Suppressor macrophage treated with lipopolysaccharide for 1 hour (primary cell): ENCODE results near the gene GBP5.
"Not testable (repeated sequence)": the region's sequence is repeated elsewhere in the genome, so short reads cannot be mapped to it uniquely, and the experiment has no call there.

Source experiments
- DNase-seq, 3 donors: peaks; one replicate each; pipeline ENCODE4 v3.0.0-alpha.2; 2020 to 2022

Gene GBP5

GRCh38 chr1:89279011-89279466, 6.4 kb upstream of the GBP5 start:
- DNase-seq: peak in 1 of 3 donors; percentile 51

GRCh38 chr1:89277725-89278124, 5.1 kb upstream of the GBP5 start:
- DNase-seq: peak in 1 of 3 donors; percentile 64

- DNase-seq: peak in 1 of 3 donors; percentile 39
These were observed 4.0 kb upstream of the GBP5 start for GRCh38 chr1:89276690-89277089.

GRCh38 chr1:89274411-89274857, 1.8 kb upstream of the GBP5 start:
- peak; percentile 80 to 99 (median 95) for DNase-seq

GRCh38 chr1:89273324-89273778, 691 bp upstream of the GBP5 start:
- no peak for DNase-seq

GRCh38 chr1:89271341-89272015, 1.2 kb downstream of the GBP5 start:
- DNase-seq: peak; percentile 19 to 62 (median 61)

- DNase-seq: peak in 1 of 3 donors; percentile 37
These were observed 2.2 kb downstream of the GBP5 start for GRCh38 chr1:89270423-89270822.

- DNase-seq: peak in 1 of 3 donors; percentile 22
These were observed 3.4 kb downstream of the GBP5 start for GRCh38 chr1:89269277-89269676.

GRCh38 chr1:89262643-89263042, 10.0 kb downstream of the GBP5 start:
- no peak for DNase-seq

GRCh38 chr1:89261926-89262515, 10.6 kb downstream of the GBP5 start:
- no peak for DNase-seq

GRCh38 chr1:89260566-89261255, 11.9 kb downstream of the GBP5 start:
- peak; percentile 64 to 92 (median 83) for DNase-seq

- no peak for DNase-seq
These were observed 12.6 kb downstream of the GBP5 start for GRCh38 chr1:89260042-89260441.

GRCh38 chr1:89259283-89259971, 13.2 kb downstream of the GBP5 start:
- peak in 1 of 3 donors; percentile 23 for DNase-seq

GRCh38 chr1:89257041-89257440, 15.6 kb downstream of the GBP5 start:
- peak; percentile 66 to 78 (median 67) for DNase-seq

- not testable (repeated sequence) for DNase-seq
These were observed 17.1 kb downstream of the GBP5 start for GRCh38 chr1:89255581-89255980.

- DNase-seq: no peak
These were observed 17.9 kb downstream of the GBP5 start for GRCh38 chr1:89254658-89255287.

- DNase-seq: peak; percentile 33 to 73 (median 61)
These were observed 29.6 kb downstream of the GBP5 start for GRCh38 chr1:89243046-89243445.
